HG03378 (cell line): ENCODE results near the gene MNT.

ENCODE experiments used
- ATAC-seq: cut with Tn5 transposase; IDR thresholded peaks from one replicate; pipeline ENCODE4 v1.9.1; 2021; ENCODE audit warnings: mild to moderate bottlenecking, moderate library complexity; ENCODE audit not compliant: unreplicated experiment

The MNT gene

GRCh38 chr17:2364763-2365116 is 36.1 kb downstream of the MNT start:
- ATAC-seq = no peak

DNA sequence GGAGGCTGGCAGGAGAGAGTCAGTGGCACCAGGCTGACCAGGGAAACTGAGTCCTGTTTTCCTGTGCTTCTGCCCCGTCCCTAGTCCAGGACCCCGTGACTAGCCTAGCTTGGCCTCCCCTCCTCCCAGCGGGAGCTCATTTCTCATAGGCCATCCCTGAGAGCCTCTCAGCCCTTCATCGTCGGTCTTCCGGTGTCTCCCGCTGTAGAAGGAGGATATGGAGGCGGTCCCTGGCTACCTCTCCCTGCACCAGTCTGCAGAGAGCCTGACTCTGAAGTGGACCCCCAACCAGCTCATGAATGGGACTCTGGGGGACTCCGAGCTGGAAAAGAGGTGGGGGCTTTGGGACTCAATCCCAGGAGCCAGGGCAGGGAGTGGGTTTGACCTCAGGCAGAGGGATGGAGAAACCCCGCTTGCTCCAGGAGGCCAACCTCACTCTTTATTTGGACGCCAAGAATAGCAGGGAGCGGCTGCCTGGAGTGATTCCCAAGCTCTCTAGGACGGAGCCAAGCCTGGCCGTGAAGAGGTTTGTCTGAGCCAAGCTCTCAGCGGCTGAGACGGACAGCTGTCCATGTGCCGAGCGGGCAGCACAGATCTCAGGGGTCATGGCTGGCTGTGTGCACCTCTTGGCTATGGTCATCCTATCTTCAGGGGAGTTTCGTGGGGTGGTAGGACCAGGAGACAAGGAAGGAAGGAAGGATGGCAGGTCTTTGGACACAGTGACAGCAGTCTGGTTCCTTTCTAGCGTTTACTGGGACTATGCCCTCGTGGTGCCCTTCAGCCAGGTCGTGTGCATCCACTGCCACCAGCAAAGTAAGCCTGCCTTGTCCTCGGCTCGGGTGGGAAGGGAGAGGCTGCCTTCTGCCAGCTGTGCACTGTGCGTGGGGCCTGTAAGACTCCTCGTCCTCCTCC is 36.8 kb downstream of the MNT start:
- ATAC-seq = no peak

DNA sequence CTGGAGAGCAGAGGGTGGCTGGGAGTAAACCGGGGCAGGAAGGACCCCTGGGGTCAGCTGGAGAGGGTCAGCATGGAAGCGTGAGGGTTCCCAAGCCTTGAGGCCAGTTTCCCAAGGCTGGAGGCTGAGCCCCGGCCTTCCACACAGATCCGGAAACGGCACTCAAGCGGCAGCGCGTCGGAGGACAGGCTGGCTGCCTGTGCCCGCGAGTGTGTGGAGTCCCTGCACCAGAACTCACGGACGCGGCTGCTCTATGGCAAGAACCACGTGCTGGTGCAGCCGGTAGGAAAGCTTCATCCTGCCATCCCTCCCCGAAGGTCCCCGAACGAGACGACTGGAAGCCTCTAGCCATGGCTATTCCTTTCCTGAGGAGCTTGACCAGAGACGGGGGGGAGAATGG is 37.5 kb downstream of the MNT start:
- no peak for ATAC-seq

- ATAC-seq = no peak
These were observed 38.0 kb downstream of the MNT start for GRCh38 chr17:2362881-2363280.

DNA sequence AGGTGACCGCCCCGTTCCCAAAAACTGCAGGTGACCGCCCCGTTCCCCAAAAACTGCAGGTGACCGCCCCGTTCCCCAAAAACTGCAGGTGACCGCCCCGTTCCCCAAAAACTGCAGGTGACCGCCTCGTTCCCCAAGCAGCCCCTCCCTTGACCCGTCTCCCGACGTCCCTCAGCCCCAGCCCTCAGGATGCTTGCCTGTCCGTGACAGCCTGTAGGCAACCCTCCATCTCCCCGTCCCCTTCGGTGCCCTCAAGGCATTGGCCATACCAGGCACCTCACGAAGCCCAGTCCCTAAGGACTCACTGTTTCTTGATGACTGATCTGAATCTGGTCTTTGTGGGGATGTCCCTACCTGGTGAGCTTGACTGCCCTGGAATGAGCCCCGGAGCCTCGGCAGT is 38.4 kb downstream of the MNT start:
- no peak for ATAC-seq

DNA sequence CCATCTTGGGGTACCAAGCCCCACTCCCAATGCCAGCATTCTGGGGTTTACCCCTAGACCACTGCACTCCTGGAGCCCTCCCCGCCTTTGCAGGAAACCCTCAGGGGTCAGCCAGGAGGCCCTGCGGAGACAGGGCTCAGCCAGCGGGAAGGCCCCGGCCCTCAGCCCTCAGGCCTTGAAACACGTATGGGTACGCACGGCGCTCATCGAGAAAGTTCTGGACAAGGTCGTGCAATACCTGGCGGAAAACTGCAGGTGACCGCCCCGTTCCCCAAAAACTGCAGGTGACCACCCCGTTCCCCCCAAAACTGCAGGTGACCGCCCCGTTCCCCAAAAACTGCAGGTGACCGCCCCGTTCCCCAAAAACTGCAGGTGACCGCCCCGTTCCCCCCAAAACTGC is 38.8 kb downstream of the MNT start:
- no peak for ATAC-seq

GRCh38 chr17:2361010-2361760 is 39.7 kb downstream of the MNT start:
- no peak for ATAC-seq

DNA sequence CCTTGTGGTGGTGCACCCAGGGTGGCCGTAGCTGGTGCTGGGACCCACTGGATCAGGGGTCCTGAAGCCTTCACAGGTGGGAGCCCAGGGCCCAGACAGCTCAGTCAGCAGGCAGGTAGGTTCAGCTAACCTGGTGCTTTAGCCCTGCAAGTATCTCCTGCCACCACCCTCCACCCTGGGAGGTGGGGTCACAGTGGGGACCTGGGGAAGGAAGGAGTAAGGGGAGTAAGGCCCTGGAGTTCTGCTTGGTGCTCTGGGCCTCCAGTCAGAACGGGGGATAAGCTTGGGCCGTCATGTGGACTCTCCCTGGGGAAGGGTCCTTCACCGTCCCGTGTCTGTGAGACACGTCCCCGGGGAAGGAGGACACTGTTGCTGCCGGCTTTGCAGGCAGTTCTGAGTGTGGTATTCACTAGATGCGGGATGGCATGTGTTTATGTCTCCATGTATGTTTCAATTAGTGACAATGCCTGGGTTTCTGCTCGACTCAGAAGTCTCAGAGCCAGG is 42.9 kb downstream of the MNT start:
- ATAC-seq = no peak

DNA sequence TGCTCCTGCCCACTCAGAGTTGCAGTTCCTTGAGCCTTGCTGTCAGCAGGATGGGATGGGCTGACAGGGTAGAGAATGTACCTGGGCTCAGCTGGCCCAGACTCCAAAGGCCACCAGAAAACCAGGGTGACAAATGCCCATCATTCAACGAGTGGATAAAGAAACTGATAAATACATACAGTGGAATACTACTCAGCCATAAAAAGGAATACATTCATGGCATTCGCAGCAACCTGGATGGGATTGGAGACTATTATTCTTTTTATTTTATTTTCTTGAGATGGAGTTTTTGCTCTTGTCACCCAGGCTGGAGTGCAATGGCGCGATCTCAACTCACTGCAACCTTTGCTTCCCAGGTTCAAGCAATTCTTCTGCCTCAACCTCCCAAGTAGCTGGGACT is 43.6 kb downstream of the MNT start:
- ATAC-seq = no peak

DNA sequence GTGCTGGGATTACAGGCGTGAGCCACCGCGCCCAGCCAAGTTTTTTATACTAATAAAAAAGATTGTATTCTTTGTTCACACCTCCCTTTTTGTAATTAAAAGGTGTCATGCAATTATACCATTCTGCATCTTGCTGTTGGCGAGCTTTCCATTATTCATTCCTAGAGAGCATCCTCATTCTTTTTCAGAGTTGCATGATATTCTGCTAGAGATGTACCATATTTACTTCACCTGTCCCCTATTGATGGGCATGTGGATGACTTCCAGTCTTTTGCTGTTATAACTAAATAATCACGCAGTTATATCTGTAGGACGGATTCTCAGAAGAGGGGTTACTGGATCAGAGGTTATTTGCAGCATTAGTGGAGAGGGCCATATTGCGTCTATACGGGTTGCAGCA is 46.5 kb downstream of the MNT start:
- ATAC-seq = no peak

DNA sequence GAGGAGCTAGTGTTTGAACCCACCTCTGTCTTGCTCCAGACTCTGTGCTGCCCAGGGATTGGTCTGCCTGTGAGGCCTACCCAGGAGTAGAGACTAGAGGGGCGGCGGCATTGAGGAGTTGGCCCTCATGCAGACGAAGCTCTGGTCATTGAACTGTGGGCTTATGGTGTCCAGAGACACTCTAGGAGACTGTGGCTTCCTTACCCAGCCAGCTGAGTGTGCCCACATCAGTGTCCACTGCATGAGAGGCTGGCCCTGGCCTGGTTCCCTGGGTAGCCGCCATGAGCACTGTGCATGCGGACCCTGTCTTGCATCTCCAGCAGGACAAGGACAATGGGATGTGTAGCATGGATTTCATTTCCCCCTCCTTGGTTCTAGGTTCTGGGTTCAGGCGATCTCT is 49.6 kb downstream of the MNT start:
- no peak for ATAC-seq

DNA sequence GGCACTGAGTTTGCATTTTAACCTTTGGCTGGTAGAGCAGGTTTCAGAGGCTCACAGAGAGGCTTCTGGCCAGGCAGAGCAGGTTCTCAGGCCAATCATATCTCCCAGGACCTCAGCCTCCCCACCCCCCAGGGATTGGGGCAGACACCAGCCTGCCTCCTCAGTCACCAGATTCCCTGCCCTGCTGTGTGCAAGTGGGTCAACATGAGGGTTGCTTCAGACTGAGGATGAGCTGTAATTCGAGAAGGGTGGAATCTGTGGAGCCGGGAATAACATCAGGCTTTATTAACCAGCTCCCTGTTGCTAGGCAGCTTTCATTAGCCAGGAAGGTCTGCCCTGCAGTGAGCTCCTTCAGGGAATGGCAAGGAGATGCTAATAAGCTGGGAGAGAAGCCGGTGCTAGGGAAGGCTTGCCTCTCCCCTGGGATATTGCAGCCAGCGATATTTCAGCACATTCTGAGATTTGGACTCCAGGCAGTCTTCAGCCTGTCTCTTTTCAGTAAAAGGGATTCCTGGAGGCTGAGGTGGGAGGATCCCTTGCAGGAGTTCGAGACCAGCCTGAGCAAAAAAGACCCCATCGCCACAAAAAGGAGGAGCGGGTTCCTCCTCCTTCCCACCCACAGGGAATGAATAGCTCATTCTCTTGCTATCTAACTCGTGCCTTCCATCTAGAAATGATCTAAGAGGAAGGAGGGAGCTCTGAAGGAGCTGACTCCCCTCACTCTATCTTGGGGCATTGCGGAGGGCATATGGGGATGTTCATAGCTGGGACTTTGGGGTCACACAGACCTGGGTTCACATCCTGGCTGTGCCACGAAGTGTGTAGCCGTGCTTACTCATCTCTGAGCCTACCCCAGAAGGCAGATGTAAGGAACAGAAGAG is 52.8 kb downstream of the MNT start:
- no peak for ATAC-seq

DNA sequence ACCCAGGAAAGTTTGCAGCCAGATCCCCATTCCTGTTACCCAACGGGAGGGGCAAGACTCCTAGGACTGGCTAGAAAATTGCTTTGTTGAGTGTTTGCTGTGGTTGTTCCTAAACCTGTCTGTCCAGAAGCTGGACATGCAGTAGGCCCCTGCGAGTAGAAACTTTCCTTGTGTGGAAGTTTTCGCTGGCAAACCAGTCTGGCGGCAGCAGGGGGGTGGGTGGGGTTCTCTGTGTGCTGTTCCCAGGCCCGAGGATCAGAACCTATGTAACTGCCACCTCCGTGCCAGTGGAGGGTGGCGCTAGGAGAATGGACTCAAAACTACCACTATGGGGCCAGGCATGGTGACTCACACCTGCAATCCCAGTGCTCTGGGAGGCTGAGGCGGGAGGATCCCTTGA is 54.4 kb downstream of the MNT start:
- ATAC-seq = no peak

- ATAC-seq = no peak
These were observed 56.3 kb downstream of the MNT start for GRCh38 chr17:2344528-2344927.

- no peak for ATAC-seq
These were observed 57.4 kb downstream of the MNT start for GRCh38 chr17:2343421-2343820.

DNA sequence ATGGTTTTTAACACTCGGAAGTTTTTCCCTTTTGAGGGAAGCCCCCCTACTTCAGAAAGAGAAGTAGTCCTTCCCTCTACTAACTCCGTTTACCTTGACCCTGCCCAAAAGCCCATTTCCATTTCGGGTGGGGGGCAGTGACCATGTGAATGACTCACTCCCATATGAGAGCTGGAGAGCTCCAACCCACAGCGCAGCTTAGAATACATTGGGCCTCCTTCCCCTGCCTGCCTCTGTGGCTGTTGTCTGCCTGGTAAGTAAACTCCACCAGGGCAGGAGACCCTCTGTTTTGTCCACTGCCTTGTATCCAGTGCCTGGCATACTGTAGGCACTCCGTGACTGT is 62.6 kb downstream of the MNT start:
- ATAC-seq = no peak

DNA sequence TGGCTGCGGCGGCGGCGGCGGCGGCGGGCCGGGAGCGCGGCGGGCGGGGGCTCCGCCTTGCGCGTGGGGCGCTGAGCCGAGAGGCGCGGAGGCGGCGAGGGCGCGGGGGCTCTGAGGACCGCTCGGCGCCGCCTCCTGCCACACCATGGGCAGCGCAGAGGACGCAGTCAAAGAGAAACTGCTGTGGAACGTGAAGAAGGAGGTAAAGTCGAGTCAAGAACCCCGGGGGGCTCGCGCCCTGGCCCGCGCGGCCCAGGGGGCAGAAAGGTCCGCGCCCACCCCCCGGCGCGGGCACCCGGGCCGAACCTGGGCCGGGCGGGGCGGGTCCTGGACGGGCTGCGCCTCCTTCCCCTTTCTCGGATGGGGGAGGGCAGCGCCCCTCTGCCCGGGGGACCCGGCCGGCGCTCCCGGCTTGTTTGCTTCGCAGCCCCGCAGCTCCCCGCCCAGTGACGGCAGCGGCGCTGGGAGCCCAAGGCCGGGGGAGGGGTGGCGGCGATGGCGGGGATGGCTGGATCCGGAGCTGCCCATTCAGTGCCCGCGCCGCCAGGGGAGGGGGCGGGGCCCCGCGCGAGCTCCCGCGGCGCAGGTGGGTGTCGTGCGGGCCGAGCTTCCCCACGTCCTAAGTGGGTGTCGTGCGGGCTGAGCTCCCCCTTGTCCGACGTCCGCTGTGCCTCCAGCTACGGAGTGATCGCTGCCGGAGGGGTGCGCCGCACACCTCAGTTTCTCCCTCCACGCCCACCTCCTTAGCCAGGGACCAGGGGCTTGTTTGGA is 63.1 kb downstream of the MNT start:
- no peak for ATAC-seq

GRCh38 chr17:2336852-2337543 is 63.9 kb downstream of the MNT start, which contains the start of gene SGSM2:
TSS of gene SGSM2 (plus strand) at chr17:2337501. CDS start at chr17:2337689, 188 bp downstream.
- ATAC-seq = no peak

- ATAC-seq = peak; percentile 52
These were observed 64.5 kb downstream of the MNT start, which contains the start of gene TSR1 for GRCh38 chr17:2336215-2336851. TSS of gene TSR1 (minus strand) at chr17:2336457. CDS start at chr17:2336427, 30 bp downstream.
